ENCODE data around the gene TTLL10.

The TTLL10 gene

GRCh38 chr1:1234180-1234808, 60.6 kb downstream of the TTLL10 start:
- H3K9me2 ChIP-seq (replicated peaks; ENCODE audit: low read depth, low read length) = no peaks in the 10 kb centered on the region
- peak overlapping the region; percentile 87 for H3K4me2 ChIP-seq (ENCODE audit: low read depth, low read length, poor library complexity, severe bottlenecking)
- no peaks in the 10 kb centered on the region for H3K36me3 ChIP-seq (ENCODE audit: insufficient read depth, low read length)
- H3K4me3 ChIP-seq (ENCODE audit: low read length, poor library complexity, severe bottlenecking) = peak overlapping the region; percentile 72
- no peaks in the 10 kb centered on the region for H3K27me3 ChIP-seq (ENCODE audit: insufficient read depth, low read length, poor library complexity, severe bottlenecking)
- peaks cover 18% of the 10 kb centered on the region for H3K4me1 ChIP-seq (ENCODE audit: insufficient read depth, low read length, poor library complexity, severe bottlenecking)
- no peak for TF ChIP-seq EZH2phosphoT487 (IDR thresholded peaks at IDR 0.05; ENCODE audit: borderline replicate concordance)
- no peak for TF ChIP-seq CTCF (conservative IDR thresholded peaks at IDR 0.05; ENCODE audit: low read length)
- no peaks in the 10 kb centered on the region for H3K9me3 ChIP-seq (ENCODE audit: insufficient read depth, low read depth, low read length)
- peak overlapping the region; percentile 66 for H3K9ac ChIP-seq (ENCODE audit: low read depth, low read length, poor library complexity, severe bottlenecking)
- peaks cover 55% of the 10 kb centered on the region for H3K79me2 ChIP-seq (ENCODE audit: insufficient read depth, low read length)
- no peak overlapping the region for H2AFZ ChIP-seq (ENCODE audit: low read length)
- H3F3A ChIP-seq (ENCODE audit: low read depth) = no peaks in the 10 kb centered on the region
- peaks cover 5% of the 10 kb centered on the region for H4K20me1 ChIP-seq (ENCODE audit: insufficient read depth, low read length, poor library complexity, severe bottlenecking)

- peak overlapping the region; percentile 87 for H3K4me2 ChIP-seq (ENCODE audit: low read depth, low read length, poor library complexity, severe bottlenecking)
- no peaks in the 10 kb centered on the region for H3F3A ChIP-seq (ENCODE audit: low read depth)
- peaks cover 3% of the 10 kb centered on the region for H4K20me1 ChIP-seq (ENCODE audit: insufficient read depth, low read length, poor library complexity, severe bottlenecking)
- no peaks in the 10 kb centered on the region for H3K36me3 ChIP-seq (ENCODE audit: insufficient read depth, low read length)
- H3K4me3 ChIP-seq (ENCODE audit: low read length, poor library complexity, severe bottlenecking) = no peak overlapping the region
- H3K9ac ChIP-seq (ENCODE audit: low read depth, low read length, poor library complexity, severe bottlenecking) = no peak overlapping the region
- H3K9me2 ChIP-seq (replicated peaks; ENCODE audit: low read depth, low read length) = no peaks in the 10 kb centered on the region
- H3K9me3 ChIP-seq (ENCODE audit: insufficient read depth, low read depth, low read length) = no peaks in the 10 kb centered on the region
- peaks cover 12% of the 10 kb centered on the region for H3K4me1 ChIP-seq (ENCODE audit: insufficient read depth, low read length, poor library complexity, severe bottlenecking)
- TF ChIP-seq EZH2phosphoT487 (IDR thresholded peaks at IDR 0.05; ENCODE audit: borderline replicate concordance) (no peak), CTCF (conservative IDR thresholded peaks at IDR 0.05; ENCODE audit: low read length) (no peak)
- H2AFZ ChIP-seq (ENCODE audit: low read length) = no peak overlapping the region
- H3K79me2 ChIP-seq (ENCODE audit: insufficient read depth, low read length) = peaks cover 46% of the 10 kb centered on the region
- H3K27me3 ChIP-seq (ENCODE audit: insufficient read depth, low read length, poor library complexity, severe bottlenecking) = no peaks in the 10 kb centered on the region
These were observed 61.5 kb downstream of the TTLL10 start for GRCh38 chr1:1235016-1235744.

- Histone ChIP-seq H4K20me1 (ENCODE audit: insufficient read depth, low read length, poor library complexity, severe bottlenecking) (peaks cover 3% of the 10 kb centered on the region), H3K9me2 (replicated peaks; ENCODE audit: low read depth, low read length) (no peaks in the 10 kb centered on the region), H3K9me3 (ENCODE audit: insufficient read depth, low read depth, low read length) (no peaks in the 10 kb centered on the region), H3K4me2 (ENCODE audit: low read depth, low read length, poor library complexity, severe bottlenecking) (no peak overlapping the region), H3F3A (ENCODE audit: low read depth) (no peaks in the 10 kb centered on the region), H2AFZ (ENCODE audit: low read length) (no peak overlapping the region), H3K36me3 (ENCODE audit: insufficient read depth, low read length) (no peaks in the 10 kb centered on the region), H3K27me3 (ENCODE audit: insufficient read depth, low read length, poor library complexity, severe bottlenecking) (no peaks in the 10 kb centered on the region), H3K9ac (ENCODE audit: low read depth, low read length, poor library complexity, severe bottlenecking) (no peak overlapping the region), H3K4me1 (ENCODE audit: insufficient read depth, low read length, poor library complexity, severe bottlenecking) (peaks cover 11% of the 10 kb centered on the region), H3K79me2 (ENCODE audit: insufficient read depth, low read length) (peaks cover 35% of the 10 kb centered on the region), H3K4me3 (ENCODE audit: low read length, poor library complexity, severe bottlenecking) (no peak overlapping the region)
- TF ChIP-seq CTCF (conservative IDR thresholded peaks at IDR 0.05; ENCODE audit: low read length) (no peak), EZH2phosphoT487 (IDR thresholded peaks at IDR 0.05; ENCODE audit: borderline replicate concordance) (no peak)
These were observed 62.6 kb downstream of the TTLL10 start for GRCh38 chr1:1236176-1236763.

Data from Loucy (cell line).